MM.1S (cell line): Measurements from ENCODE around the gene PVR.

Experiments
- CTCF ChIP-seq: fragments of 300-600 bp; sonication (generic); IDR thresholded peaks from 2 replicates; pipeline ENCODE4 v1.5.1; 2016; ENCODE audit warnings: antibody characterized with exemption, low read length, mixed read lengths
- EZH2 ChIP-seq: fragments of 300-600 bp; sonication (generic); optimal IDR thresholded peaks from 2 replicates; pipeline ENCODE3; 2017; ENCODE audit warnings: low read depth, mild to moderate bottlenecking, antibody characterized with exemption, low read length, mixed read lengths

DNA sequence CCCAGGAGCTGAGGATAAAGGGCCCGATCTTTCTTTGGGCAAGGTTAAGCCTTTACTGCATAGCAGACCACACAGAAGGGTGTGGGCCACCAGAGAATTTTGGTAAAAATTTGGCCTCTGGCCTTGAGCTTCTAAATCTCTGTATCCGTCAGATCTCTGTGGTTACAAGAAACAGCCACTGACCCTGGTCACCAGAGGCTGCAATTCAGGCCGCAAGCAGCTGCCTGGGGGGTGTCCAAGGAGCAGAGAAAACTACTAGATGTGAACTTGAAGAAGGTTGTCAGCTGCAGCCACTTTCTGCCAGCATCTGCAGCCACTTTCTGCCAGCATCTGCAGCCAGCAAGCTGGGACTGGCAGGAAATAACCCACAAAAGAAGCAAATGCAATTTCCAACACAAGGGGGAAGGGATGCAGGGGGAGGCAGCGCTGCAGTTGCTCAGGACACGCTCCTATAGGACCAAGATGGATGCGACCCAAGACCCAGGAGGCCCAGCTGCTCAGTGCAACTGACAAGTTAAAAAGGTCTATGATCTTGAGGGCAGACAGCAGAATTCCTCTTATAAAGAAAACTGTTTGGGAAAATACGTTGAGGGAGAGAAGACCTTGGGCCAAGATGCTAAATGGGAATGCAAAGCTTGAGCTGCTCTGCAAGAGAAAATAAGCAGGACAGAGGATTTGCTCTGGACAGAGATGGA lies 19.1 kb downstream of the PVR start:
- TF ChIP-seq CTCF (no peak), EZH2 (no peak)
